K562 (cell line): ENCODE results near the gene IL37. TPM values are rescaled to one million over a fixed set of nuclear protein-coding genes. Genes with fewer than 3 reads are reported as not detected.
A peak's percentile ranks its signal among the peaks of the same experiment; 100 is the strongest.

Experiments
- ATAC-seq: fragments of 200-7000 bp; cut with Tn5 transposase; 3 replicates; pipeline ENCODE4 v1.9.1; 2020; ENCODE audit warnings: moderate library complexity
- BruUV-seq: library from RNA; stranded (reverse); fragments of 400-500 nt; replicated peaks from 2 replicates; lab custom pipeline; 2021; lab: Mats Ljungman, UMichigan
- CTCF ChIA-PET: fragments of 300-600 bp; formaldehyde crosslinking; extraction: SDS; loops from one replicate; lab custom pipeline; 2021; ENCODE audit warnings: low intra/inter-chr PET ratio; lab: Yijun Ruan, JAX
- POLR2A ChIA-PET: fragments of 300-600, 350-650 bp; sonication (Branson Sonifier 250); formaldehyde crosslinking; extraction: SDS; loops from one replicate; lab custom pipeline; 2021; ENCODE audit warnings: antibody characterized with exemption, inconsistent platforms; lab: Yijun Ruan, JAX
- DNase-seq, 4 experiments: peaks; one replicate each; pipeline versions ENCODE4 v3.0.0 to v3.0.0-alpha.2; 2011 to 2018; ENCODE audit warnings: low spot score in 3 of 4, mixed read lengths in 3 of 4; ENCODE audit errors: extremely low read depth in 1 of 4
- FAIRE-seq: peaks from 2 replicates; lab custom pipeline; 2011; peaks lifted over from hg19 to GRCh38; lab: Jason Lieb, UNC
- H2AFZ ChIP-seq: 2 replicates; pipeline ENCODE4 v1.6.0; 2011; ENCODE audit warnings: low read depth, low read length, control low read depth, inconsistent platforms
- H3K27ac ChIP-seq: fragments of 200-600 bp; 3 replicates; pipeline ENCODE4 v1.8.0; 2011; ENCODE audit warnings: low read depth, mild to moderate bottlenecking, control low read depth, inconsistent platforms, low read length, moderate library complexity, mixed read lengths; ENCODE audit errors: extremely low read depth
- H3K27me3 ChIP-seq, 2 experiments: fragments of 300-600 bp in 1 of 2; 2 replicates in 1 of 2; 3 replicates in 1 of 2; pipeline versions ENCODE4 v1.6.0 to v1.8.0; 2011; ENCODE audit warnings: inconsistent platforms in 2 of 2, low read length in 2 of 2, mild to moderate bottlenecking in 1 of 2, mixed read lengths in 1 of 2, moderate library complexity in 1 of 2; ENCODE audit not compliant: control insufficient read depth in 2 of 2, insufficient read depth in 2 of 2
- H3K36me3 ChIP-seq: fragments of 300-600 bp; 3 replicates; pipeline ENCODE4 v1.8.0; 2011; ENCODE audit warnings: mild to moderate bottlenecking, low read length, inconsistent platforms; ENCODE audit not compliant: control insufficient read depth, insufficient read depth
- H3K4me1 ChIP-seq, 2 experiments: fragments of 200-600 bp in 1 of 2; replicated peaks in 1 of 2; 2 replicates in 1 of 2; 3 replicates in 1 of 2; pipeline versions ENCODE4 v1.5.1 to v1.8.0; 2011; ENCODE audit warnings: inconsistent platforms in 2 of 2, low read length in 2 of 2, mild to moderate bottlenecking in 1 of 2, mixed read lengths in 1 of 2, moderate library complexity in 1 of 2; ENCODE audit not compliant: control insufficient read depth in 2 of 2, insufficient read depth in 2 of 2
- H3K4me2 ChIP-seq: 2 replicates; pipeline ENCODE4 v1.6.1; 2011; ENCODE audit warnings: low read length, control low read depth, inconsistent platforms, mixed read lengths; ENCODE audit not compliant: insufficient read depth
- H3K4me3 ChIP-seq: fragments of 200-600 bp; sonication (generic), shearing (Covaris generic); 2 replicates; pipeline ENCODE4 v1.5.1; 2016; ENCODE audit warnings: control low read depth, inconsistent platforms
- H3K79me2 ChIP-seq: fragments of 200-600 bp; 3 replicates; pipeline ENCODE4 v1.8.0; 2011; ENCODE audit warnings: low read length, inconsistent platforms; ENCODE audit not compliant: control insufficient read depth, insufficient read depth
- H3K9ac ChIP-seq, 2 experiments: 2 replicates each; pipeline versions ENCODE4 v1.6.0 to v1.6.1; 2011; ENCODE audit warnings: low read depth in 2 of 2, low read length in 2 of 2, control low read depth in 1 of 2, inconsistent platforms in 1 of 2, mild to moderate bottlenecking in 1 of 2, mixed read lengths in 1 of 2; ENCODE audit not compliant: insufficient read depth in 1 of 2
- H3K9me1 ChIP-seq: one replicate; pipeline ENCODE4 v1.6.0; 2011; ENCODE audit warnings: inconsistent platforms, mild to moderate bottlenecking, low read length, moderate library complexity; ENCODE audit not compliant: control insufficient read depth, insufficient read depth
- H3K9me3 ChIP-seq: replicated peaks from 2 replicates; pipeline ENCODE4 v1.5.1; 2011; ENCODE audit warnings: low read depth, low read length, inconsistent platforms; ENCODE audit not compliant: control insufficient read depth, insufficient read depth
- H4K20me1 ChIP-seq: replicated peaks from 2 replicates; pipeline ENCODE4 v1.6.1; 2011; ENCODE audit warnings: low read length, inconsistent platforms, mixed read lengths; ENCODE audit not compliant: control insufficient read depth, insufficient read depth
- ATF1 ChIP-seq, 2 experiments: fragments of 450-650 bp in 1 of 2; IDR thresholded peaks; 2 replicates each; pipeline ENCODE4 v1.6.1; 2016; ENCODE audit warnings: missing compliant biosample characterization in 1 of 2, missing genetic modification characterization in 1 of 2
- BRCA1 ChIP-seq, 2 experiments: fragments of 450-650 bp in 1 of 2; sonication (generic) in 1 of 2; formaldehyde crosslinking in 1 of 2; IDR thresholded peaks; 2 replicates each; pipeline versions ENCODE4 v1.5.0 to v1.6.1; 2017 to 2020; ENCODE audit warnings: mild to moderate bottlenecking in 1 of 2, missing genetic modification reagents in 1 of 2
- C11orf30 ChIP-seq: fragments of 450-650 bp; IDR thresholded peaks from 2 replicates; pipeline ENCODE4 v1.6.1; 2016; ENCODE audit warnings: low read depth, mild to moderate bottlenecking
- FOSL1 ChIP-seq: fragments of 200-800 bp; sonication (Bioruptor generic); conservative IDR thresholded peaks from 2 replicates; pipeline ENCODE4 v1.6.1; 2016; ENCODE audit warnings: missing genetic modification characterization, missing compliant biosample characterization
- JUN ChIP-seq, 2 experiments: sonication (generic) in 1 of 2; formaldehyde crosslinking in 1 of 2; IDR thresholded peaks; 2 replicates each; pipeline versions ENCODE4 v1.6.1 to v1.8.0; 2012 to 2022; ENCODE audit warnings: borderline replicate concordance in 2 of 2, mild to moderate bottlenecking in 2 of 2, improper control_type of control experiment in 1 of 2, low read depth in 1 of 2, low read length in 1 of 2, missing genetic modification reagents in 1 of 2
- MAFG ChIP-seq: fragments of 450-650 bp; conservative IDR thresholded peaks from 2 replicates; pipeline ENCODE4 v1.6.1; 2016; ENCODE audit warnings: missing genetic modification characterization, missing compliant biosample characterization
- NBN ChIP-seq: fragments of 450-650 bp; IDR thresholded peaks from 2 replicates; pipeline ENCODE4 v1.6.1; 2016; ENCODE audit warnings: low read depth, mild to moderate bottlenecking
- RAD21 ChIP-seq, 2 experiments: fragments of 250-450 bp in 1 of 2; fragments of 450-650 bp in 1 of 2; sonication (Bioruptor Pico) in 1 of 2; formaldehyde crosslinking in 1 of 2; IDR thresholded peaks in 1 of 2; conservative IDR thresholded peaks in 1 of 2; 2 replicates each; pipeline versions ENCODE4 v1.4.0 to v1.8.0; 2020 to 2022; ENCODE audit warnings: mild to moderate bottlenecking in 2 of 2, moderate library complexity in 1 of 2
- ZBTB1 ChIP-seq: sonication (generic); formaldehyde crosslinking; IDR thresholded peaks from 2 replicates; pipeline ENCODE4 v1.8.1; 2023; ENCODE audit warnings: missing genetic modification reagents, low read depth, mild to moderate bottlenecking, borderline replicate concordance
- ZNF316 ChIP-seq: fragments of 450-650 bp; IDR thresholded peaks from 2 replicates; pipeline ENCODE4 v1.6.1; 2016
- WGBS: fragments of 100-300 bp; shearing (Covaris generic); methylation state at CpG from one replicate; pipeline ENCODE4 v1.1.6; 2016; ENCODE audit warnings: low coverage, mixed read lengths; ENCODE audit not compliant: insufficient coverage; ENCODE audit errors: missing lambda C conversion rate; 5-methylcytosine and 5-hydroxymethylcytosine counted together
- in situ Hi-C: fragments of 300-500 bp; cut with MboI; formaldehyde crosslinking; loops from 4 replicates; pipeline ENCODE4 v1.15.0; 2018; ENCODE audit warnings: inconsistent platforms, mixed read lengths
- intact Hi-C: fragments of 100-400 bp; cut with micrococcal nuclease; formaldehyde crosslinking; loops from 2 replicates; pipeline ENCODE4 v1.14.2; 2022
- polyA plus RNA-seq, 8 experiments: library from polyadenylated mRNA; depleted of rRNA in 4 of 8; stranded (reverse) in 5 of 8; unstranded in 3 of 8; fragments of >200 nt; fragmentation: Nextera tagmentation in 2 of 8; fragmentation: Illumina TruSeq in 1 of 8; extraction: Ambion mirVana in 2 of 8; extraction: Trizol in 1 of 8; gene quantifications; 2 replicates each; pipeline versions ENCODE4 v1.2.1 to v1.2.3, GENCODE V29; 2011 to 2014; ENCODE audit warnings: inconsistent platforms in 1 of 8, missing spikeins in 1 of 8
- total RNA-seq, 7 experiments: library from RNA; depleted of rRNA in 6 of 7; stranded (reverse); fragments of >200 nt in 6 of 7; fragmentation: Illumina TruSeq in 2 of 7; extraction: Trizol in 2 of 7; gene quantifications; 2 replicates each; pipeline versions ENCODE4 v1.2.1 to v1.2.3, GENCODE V29; 2011 to 2021; ENCODE audit warnings: low replicate concordance in 1 of 7

IL37 gene
- total and polyA plus RNA-seq, 9 of the 15 experiments (the other 6 are each of a cell fraction or from before 2014, with no cell fraction given) = not detected

GRCh38 chr2:112920923-112921532, 10.1 kb downstream of the IL37 start:
- Histone ChIP-seq H3K79me2 (no peaks in the 10 kb centered on the region), H3K4me1 (peaks cover 8 to 18% of the 10 kb centered on the region in 2 experiments; a peak in 3 of 5 replicates), H3K27me3 (peaks cover 0 to 9% of the 10 kb centered on the region in 2 experiments; a peak in 3 of 5 replicates), H3K9ac (no peak overlapping the region), H3K9me1 (no peaks in the 10 kb centered on the region), H3K27ac (no peak overlapping the region), H2AFZ (no peak overlapping the region), H3K9me3 (no peaks in the 10 kb centered on the region), H3K4me2 (no peak overlapping the region), H4K20me1 (no peaks in the 10 kb centered on the region), H3K36me3 (no peaks in the 10 kb centered on the region), H3K4me3 (no peak overlapping the region)
- DNase-seq (peak in 1 of 4 experiments; percentile 29), FAIRE-seq (peak; percentile 80), ATAC-seq (no peak; the same call in 2 of the 3 replicates)
- ChIA-PET POLR2A (interaction anchor here (0.6 kb wide), 1 partner anchor 16 kb away, joined by 3 read pairs; no protein-coding TSS in a partner anchor), CTCF (no interaction called here)
- BruUV-seq = no TSS peak
- 22% methylated on average over 4 of the region's 4 CpGs for WGBS
- in situ Hi-C loops (no loop called here), intact Hi-C loops (no loop called here)
- TF ChIP-seq ZBTB1 (CRISPR knock-in tag) (no peak), ZNF316 (peak; percentile 49; the same call in 1 of the 2 replicates), FOSL1 (tag) (peak; percentile 91), JUN (IDR thresholded peaks at IDR 0.05; ENCODE audit: borderline replicate concordance, low read depth, low read length) (0 out of 2 replicates have a peak, but pooled peaks have one; percentile 36), JUN (CRISPR knock-in tag; IDR thresholded peaks at IDR 0.05; ENCODE audit: borderline replicate concordance) (no peak), NBN (no peak), BRCA1 (IDR thresholded peaks at IDR 0.05) (no peak), BRCA1 (CRISPR knock-in tag; IDR thresholded peaks at IDR 0.05) (no peak), C11orf30 (peak; percentile 55), RAD21 (CRISPR knock-in tag; conservative IDR thresholded peaks at IDR 0.05 in 1 of 2, IDR thresholded peaks at IDR 0.05 in 1 of 2) (0 out of 4 replicates have a peak, but pooled peaks of 1 of the 2 experiments have one; percentile 9), ATF1 (CRISPR knock-in tag; IDR thresholded peaks at IDR 0.05) (no peak), ATF1 (tag; IDR thresholded peaks at IDR 0.05) (peak; percentile 46), MAFG (0 out of 2 replicates have a peak, but pooled peaks have one; percentile 37)
